HepG2 (cell line): ENCODE results near the gene EIF6. TPM values are rescaled to one million over a fixed set of nuclear protein-coding genes. Genes with fewer than 3 reads are reported as not detected.

ENCODE experiments used
- FOXM1 ChIP-seq: sonication (generic); formaldehyde crosslinking; IDR thresholded peaks from 2 replicates; pipeline ENCODE4 v1.5.0; 2020; ENCODE audit warnings: missing genetic modification reagents
- HMGXB3 ChIP-seq: sonication (generic); formaldehyde crosslinking; IDR thresholded peaks from 2 replicates; pipeline ENCODE4 v1.4.0; 2020; ENCODE audit warnings: missing genetic modification reagents, borderline replicate concordance
- IKZF5 ChIP-seq: IDR thresholded peaks from 2 replicates; pipeline ENCODE4 v1.6.1; 2018; ENCODE audit warnings: missing genetic modification reagents, mild to moderate bottlenecking, missing compliant biosample characterization
- KLF11 ChIP-seq: IDR thresholded peaks from 2 replicates; pipeline ENCODE4 v1.6.1; 2016; ENCODE audit warnings: missing compliant biosample characterization
- MAZ ChIP-seq, 2 experiments: sonication (generic) in 1 of 2; formaldehyde crosslinking in 1 of 2; IDR thresholded peaks; 2 replicates each; pipeline versions ENCODE4 v1.5.0 to v1.6.1; 2012 to 2020; ENCODE audit warnings: low read depth in 2 of 2, mild to moderate bottlenecking in 2 of 2, borderline replicate concordance in 1 of 2, improper control_type of control experiment in 1 of 2, low read length in 1 of 2, missing genetic modification reagents in 1 of 2, moderate library complexity in 1 of 2
- MEIS1 ChIP-seq: sonication (generic); formaldehyde crosslinking; IDR thresholded peaks from 2 replicates; pipeline ENCODE4 v1.9.0; 2021; ENCODE audit warnings: mild to moderate bottlenecking, missing genetic modification reagents, moderate library complexity, borderline replicate concordance
- MXD4 ChIP-seq: IDR thresholded peaks from 2 replicates; pipeline ENCODE4 v1.6.1; 2016; ENCODE audit warnings: mild to moderate bottlenecking, missing biosample characterization, missing genetic modification reagents
- MYPOP ChIP-seq: sonication (generic); formaldehyde crosslinking; IDR thresholded peaks from 2 replicates; pipeline ENCODE4 v1.8.1; 2023; ENCODE audit warnings: mild to moderate bottlenecking, moderate library complexity, missing genetic modification reagents
- NFE2 ChIP-seq: sonication (generic); formaldehyde crosslinking; IDR thresholded peaks from 2 replicates; pipeline ENCODE4 v1.4.0; 2020; ENCODE audit warnings: missing genetic modification reagents
- NRL ChIP-seq: sonication (generic); formaldehyde crosslinking; IDR thresholded peaks from 2 replicates; pipeline ENCODE4 v1.5.0; 2020; ENCODE audit warnings: missing genetic modification reagents, mild to moderate bottlenecking, moderate library complexity, borderline replicate concordance
- RAD21 ChIP-seq: fragments of 450-650 bp; formaldehyde crosslinking; IDR thresholded peaks from 2 replicates; pipeline ENCODE4 v1.5.0; 2020; ENCODE audit warnings: mild to moderate bottlenecking
- SIN3B ChIP-seq: fragments of 150-350 bp; IDR thresholded peaks from 2 replicates; pipeline ENCODE4 v1.6.1; 2014; ENCODE audit warnings: low read length
- ZNF101 ChIP-seq: sonication (generic); formaldehyde crosslinking; IDR thresholded peaks from 2 replicates; pipeline ENCODE4 v1.4.0; 2020; ENCODE audit warnings: mild to moderate bottlenecking, low read depth, missing genetic modification reagents, borderline replicate concordance
- ZNF160 ChIP-seq: sonication (generic); formaldehyde crosslinking; IDR thresholded peaks from 2 replicates; pipeline ENCODE4 v1.8.0; 2022; ENCODE audit warnings: mild to moderate bottlenecking, inconsistent platforms, missing genetic modification reagents
- ZNF629 ChIP-seq: sonication (generic); formaldehyde crosslinking; conservative IDR thresholded peaks from 2 replicates; pipeline ENCODE4 v1.5.0; 2020; ENCODE audit warnings: missing genetic modification reagents
- ZNF740 ChIP-seq: sonication (generic); formaldehyde crosslinking; IDR thresholded peaks from 2 replicates; pipeline ENCODE4 v1.4.0; 2020; ENCODE audit warnings: missing genetic modification reagents
- polyA plus RNA-seq, 8 experiments: library from polyadenylated mRNA; depleted of rRNA in 3 of 8; stranded (reverse) in 7 of 8; unstranded in 1 of 8; fragments of >200 nt; fragmentation: Illumina TruSeq in 4 of 8; extraction: Trizol in 4 of 8; gene quantifications; 2 replicates each; pipeline versions ENCODE4 v1.2.1 to v1.2.3, GENCODE V29; 2011 to 2016; ENCODE audit warnings: low read depth in 4 of 8, missing spikeins in 1 of 8, mixed read lengths in 1 of 8; ENCODE audit not compliant: insufficient read depth in 1 of 8
- total RNA-seq, 5 experiments: library from RNA; depleted of rRNA; stranded (reverse); fragments of >200 nt; fragmentation: Illumina TruSeq; extraction: Trizol; gene quantifications; 2 replicates each; pipeline ENCODE4 v1.2.3, GENCODE V29; 2016; ENCODE audit warnings: low read depth in 1 of 5
- TF ChIP-seq, protein P1 (sequence below): sonication (generic); formaldehyde crosslinking; IDR thresholded peaks from 2 replicates; pipeline ENCODE4 v1.4.0; 2020; ENCODE audit warnings: low read depth, missing genetic modification reagents

The EIF6 gene
- total and polyA plus RNA-seq, 2 of the 13 experiments (the other 11 are each of a cell fraction or from before 2014, with no cell fraction given), result 462 to 466 TPM

- TF ChIP-seq MXD4 (CRISPR knock-in tag) (peak; percentile 45; the same call in 1 of the 2 replicates), RAD21 (CRISPR knock-in tag) (peak; percentile 98), MAZ (IDR thresholded peaks at IDR 0.05; ENCODE audit: borderline replicate concordance, low read depth, low read length) (peak; percentile 40; the same call in 1 of the 2 replicates), MAZ (CRISPR knock-in tag; IDR thresholded peaks at IDR 0.05; ENCODE audit: low read depth) (peak; percentile 86), ZNF629 (CRISPR knock-in tag) (peak; percentile 47), IKZF5 (peak; percentile 89), HMGXB3 (CRISPR knock-in tag) (0 out of 2 replicates have a peak, but pooled peaks have one; percentile 30), MEIS1 (CRISPR knock-in tag) (peak; percentile 50; the same call in 1 of the 2 replicates), NFE2 (CRISPR knock-in tag) (peak; percentile 17; the same call in 1 of the 2 replicates), FOXM1 (CRISPR knock-in tag) (no peak), ZNF101 (CRISPR knock-in tag) (no peak), ZNF740 (CRISPR knock-in tag) (no peak), ZNF160 (CRISPR knock-in tag) (0 out of 2 replicates have a peak, but pooled peaks have one; percentile 34), NRL (CRISPR knock-in tag) (peak; percentile 61; the same call in 1 of the 2 replicates), SIN3B (0 out of 2 replicates have a peak, but pooled peaks have one; percentile 50), KLF11 (peak; percentile 78; the same call in 1 of the 2 replicates), MYPOP (CRISPR knock-in tag) (0 out of 2 replicates have a peak, but pooled peaks have one; percentile 68)
- TF ChIP-seq, protein P1, sequence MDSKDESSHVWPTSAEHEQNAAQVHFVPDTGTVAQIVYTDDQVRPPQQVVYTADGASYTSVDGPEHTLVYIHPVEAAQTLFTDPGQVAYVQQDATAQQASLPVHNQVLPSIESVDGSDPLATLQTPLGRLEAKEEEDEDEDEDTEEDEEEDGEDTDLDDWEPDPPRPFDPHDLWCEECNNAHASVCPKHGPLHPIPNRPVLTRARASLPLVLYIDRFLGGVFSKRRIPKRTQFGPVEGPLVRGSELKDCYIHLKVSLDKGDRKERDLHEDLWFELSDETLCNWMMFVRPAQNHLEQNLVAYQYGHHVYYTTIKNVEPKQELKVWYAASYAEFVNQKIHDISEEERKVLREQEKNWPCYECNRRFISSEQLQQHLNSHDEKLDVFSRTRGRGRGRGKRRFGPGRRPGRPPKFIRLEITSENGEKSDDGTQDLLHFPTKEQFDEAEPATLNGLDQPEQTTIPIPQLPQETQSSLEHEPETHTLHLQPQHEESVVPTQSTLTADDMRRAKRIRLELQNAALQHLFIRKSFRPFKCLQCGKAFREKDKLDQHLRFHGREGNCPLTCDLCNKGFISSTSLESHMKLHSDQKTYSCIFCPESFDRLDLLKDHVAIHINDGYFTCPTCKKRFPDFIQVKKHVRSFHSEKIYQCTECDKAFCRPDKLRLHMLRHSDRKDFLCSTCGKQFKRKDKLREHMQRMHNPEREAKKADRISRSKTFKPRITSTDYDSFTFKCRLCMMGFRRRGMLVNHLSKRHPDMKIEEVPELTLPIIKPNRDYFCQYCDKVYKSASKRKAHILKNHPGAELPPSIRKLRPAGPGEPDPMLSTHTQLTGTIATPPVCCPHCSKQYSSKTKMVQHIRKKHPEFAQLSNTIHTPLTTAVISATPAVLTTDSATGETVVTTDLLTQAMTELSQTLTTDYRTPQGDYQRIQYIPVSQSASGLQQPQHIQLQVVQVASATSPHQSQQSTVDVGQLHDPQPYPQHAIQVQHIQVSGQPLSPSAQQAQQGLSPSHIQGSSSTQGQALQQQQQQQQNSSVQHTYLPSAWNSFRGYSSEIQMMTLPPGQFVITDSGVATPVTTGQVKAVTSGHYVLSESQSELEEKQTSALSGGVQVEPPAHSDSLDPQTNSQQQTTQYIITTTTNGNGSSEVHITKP (CRISPR knock-in tag), result no peak
These were observed 19.3 kb upstream of the EIF6 start (continued) for GRCh38 chr20:35303735-35304491.
